K562 (cell line): ENCODE measurements around the gene NPIPB6. TPM values are rescaled to one million over a fixed set of nuclear protein-coding genes. Genes with fewer than 3 reads are reported as not detected.

Experiments used
- ATAC-seq: fragments of 200-7000 bp; cut with Tn5 transposase; 3 replicates; pipeline ENCODE4 v1.9.1; 2020; ENCODE audit warnings: moderate library complexity
- BruUV-seq: library from RNA; stranded (reverse); fragments of 400-500 nt; replicated peaks from 2 replicates; lab custom pipeline; 2021; lab: Mats Ljungman, UMichigan
- CTCF ChIA-PET: fragments of 300-600 bp; formaldehyde crosslinking; extraction: SDS; loops from one replicate; lab custom pipeline; 2021; ENCODE audit warnings: low intra/inter-chr PET ratio; lab: Yijun Ruan, JAX
- POLR2A ChIA-PET: fragments of 300-600, 350-650 bp; sonication (Branson Sonifier 250); formaldehyde crosslinking; extraction: SDS; loops from one replicate; lab custom pipeline; 2021; ENCODE audit warnings: antibody characterized with exemption, inconsistent platforms; lab: Yijun Ruan, JAX
- DNase-seq, 4 experiments: peaks; one replicate each; pipeline versions ENCODE4 v3.0.0 to v3.0.0-alpha.2; 2011 to 2018; ENCODE audit warnings: low spot score in 3 of 4, mixed read lengths in 3 of 4; ENCODE audit errors: extremely low read depth in 1 of 4
- FAIRE-seq: peaks from 2 replicates; lab custom pipeline; 2011; peaks lifted over from hg19 to GRCh38; lab: Jason Lieb, UNC
- H2AFZ ChIP-seq: 2 replicates; pipeline ENCODE4 v1.6.0; 2011; ENCODE audit warnings: low read depth, low read length, control low read depth, inconsistent platforms
- H3K27ac ChIP-seq: fragments of 200-600 bp; 3 replicates; pipeline ENCODE4 v1.8.0; 2011; ENCODE audit warnings: low read depth, mild to moderate bottlenecking, control low read depth, inconsistent platforms, low read length, moderate library complexity, mixed read lengths; ENCODE audit errors: extremely low read depth
- H3K27me3 ChIP-seq, 2 experiments: fragments of 300-600 bp in 1 of 2; 2 replicates in 1 of 2; 3 replicates in 1 of 2; pipeline versions ENCODE4 v1.6.0 to v1.8.0; 2011; ENCODE audit warnings: inconsistent platforms in 2 of 2, low read length in 2 of 2, mild to moderate bottlenecking in 1 of 2, mixed read lengths in 1 of 2, moderate library complexity in 1 of 2; ENCODE audit not compliant: control insufficient read depth in 2 of 2, insufficient read depth in 2 of 2
- H3K36me3 ChIP-seq: fragments of 300-600 bp; 3 replicates; pipeline ENCODE4 v1.8.0; 2011; ENCODE audit warnings: mild to moderate bottlenecking, low read length, inconsistent platforms; ENCODE audit not compliant: control insufficient read depth, insufficient read depth
- H3K4me1 ChIP-seq, 2 experiments: fragments of 200-600 bp in 1 of 2; replicated peaks in 1 of 2; 2 replicates in 1 of 2; 3 replicates in 1 of 2; pipeline versions ENCODE4 v1.5.1 to v1.8.0; 2011; ENCODE audit warnings: inconsistent platforms in 2 of 2, low read length in 2 of 2, mild to moderate bottlenecking in 1 of 2, mixed read lengths in 1 of 2, moderate library complexity in 1 of 2; ENCODE audit not compliant: control insufficient read depth in 2 of 2, insufficient read depth in 2 of 2
- H3K4me2 ChIP-seq: 2 replicates; pipeline ENCODE4 v1.6.1; 2011; ENCODE audit warnings: low read length, control low read depth, inconsistent platforms, mixed read lengths; ENCODE audit not compliant: insufficient read depth
- H3K4me3 ChIP-seq: fragments of 200-600 bp; sonication (generic), shearing (Covaris generic); 2 replicates; pipeline ENCODE4 v1.5.1; 2016; ENCODE audit warnings: control low read depth, inconsistent platforms
- H3K79me2 ChIP-seq: fragments of 200-600 bp; 3 replicates; pipeline ENCODE4 v1.8.0; 2011; ENCODE audit warnings: low read length, inconsistent platforms; ENCODE audit not compliant: control insufficient read depth, insufficient read depth
- H3K9ac ChIP-seq, 2 experiments: 2 replicates each; pipeline versions ENCODE4 v1.6.0 to v1.6.1; 2011; ENCODE audit warnings: low read depth in 2 of 2, low read length in 2 of 2, control low read depth in 1 of 2, inconsistent platforms in 1 of 2, mild to moderate bottlenecking in 1 of 2, mixed read lengths in 1 of 2; ENCODE audit not compliant: insufficient read depth in 1 of 2
- H3K9me1 ChIP-seq: one replicate; pipeline ENCODE4 v1.6.0; 2011; ENCODE audit warnings: inconsistent platforms, mild to moderate bottlenecking, low read length, moderate library complexity; ENCODE audit not compliant: control insufficient read depth, insufficient read depth
- H3K9me3 ChIP-seq: replicated peaks from 2 replicates; pipeline ENCODE4 v1.5.1; 2011; ENCODE audit warnings: low read depth, low read length, inconsistent platforms; ENCODE audit not compliant: control insufficient read depth, insufficient read depth
- H4K20me1 ChIP-seq: replicated peaks from 2 replicates; pipeline ENCODE4 v1.6.1; 2011; ENCODE audit warnings: low read length, inconsistent platforms, mixed read lengths; ENCODE audit not compliant: control insufficient read depth, insufficient read depth
- BACH1 ChIP-seq: fragments of 200-800 bp; sonication (Bioruptor generic); IDR thresholded peaks from 2 replicates; pipeline ENCODE4 v1.6.1; 2016; ENCODE audit warnings: missing genetic modification characterization, missing compliant biosample characterization
- DACH1 ChIP-seq: fragments of 450-650 bp; IDR thresholded peaks from 2 replicates; pipeline ENCODE4 v1.6.1; 2018; ENCODE audit not compliant: partially characterized antibody
- ESRRB ChIP-seq: fragments of 250-450 bp; sonication (Bioruptor Pico); IDR thresholded peaks from 2 replicates; pipeline ENCODE4 v1.5.0; 2020; ENCODE audit warnings: mild to moderate bottlenecking, moderate library complexity, borderline replicate concordance
- KAT7 ChIP-seq: sonication (generic); formaldehyde crosslinking; IDR thresholded peaks from 2 replicates; pipeline ENCODE4 v1.8.0; 2022; ENCODE audit warnings: missing genetic modification reagents, mild to moderate bottlenecking, borderline replicate concordance
- POLR3A ChIP-seq: IDR thresholded peaks from 2 replicates; pipeline ENCODE4 v1.6.1; 2011; ENCODE audit warnings: borderline replicate concordance, mild to moderate bottlenecking, moderate library complexity; ENCODE audit not compliant: insufficient read length, insufficient read depth; ENCODE audit errors: extremely low read depth
- TARDBP ChIP-seq: fragments of 450-650 bp; IDR thresholded peaks from 2 replicates; pipeline ENCODE4 v1.6.1; 2016
- VEZF1 ChIP-seq: fragments of 200-800 bp; sonication (Bioruptor generic); IDR thresholded peaks from 2 replicates; pipeline ENCODE4 v1.6.1; 2017; ENCODE audit warnings: missing genetic modification characterization, missing compliant biosample characterization
- ZNF197 ChIP-seq: fragments of 200-800 bp; sonication (Bioruptor generic); IDR thresholded peaks from 2 replicates; pipeline ENCODE4 v1.6.1; 2016; ENCODE audit warnings: low read depth, missing genetic modification characterization, missing compliant biosample characterization
- ZNF699 ChIP-seq: fragments of 250-450 bp; sonication (Bioruptor Pico); IDR thresholded peaks from 2 replicates; pipeline ENCODE4 v1.8.0; 2021; ENCODE audit warnings: mild to moderate bottlenecking, moderate library complexity; ENCODE audit not compliant: insufficient replicate concordance
- WGBS: fragments of 100-300 bp; shearing (Covaris generic); methylation state at CpG from one replicate; pipeline ENCODE4 v1.1.6; 2016; ENCODE audit warnings: low coverage, mixed read lengths; ENCODE audit not compliant: insufficient coverage; ENCODE audit errors: missing lambda C conversion rate; 5-methylcytosine and 5-hydroxymethylcytosine counted together
- in situ Hi-C: fragments of 300-500 bp; cut with MboI; formaldehyde crosslinking; loops from 4 replicates; pipeline ENCODE4 v1.15.0; 2018; ENCODE audit warnings: inconsistent platforms, mixed read lengths
- intact Hi-C: fragments of 100-400 bp; cut with micrococcal nuclease; formaldehyde crosslinking; loops from 2 replicates; pipeline ENCODE4 v1.14.2; 2022
- polyA plus RNA-seq, 8 experiments: library from polyadenylated mRNA; depleted of rRNA in 4 of 8; stranded (reverse) in 5 of 8; unstranded in 3 of 8; fragments of >200 nt; fragmentation: Nextera tagmentation in 2 of 8; fragmentation: Illumina TruSeq in 1 of 8; extraction: Ambion mirVana in 2 of 8; extraction: Trizol in 1 of 8; gene quantifications; 2 replicates each; pipeline versions ENCODE4 v1.2.1 to v1.2.3, GENCODE V29; 2011 to 2014; ENCODE audit warnings: inconsistent platforms in 1 of 8, missing spikeins in 1 of 8
- total RNA-seq, 7 experiments: library from RNA; depleted of rRNA in 6 of 7; stranded (reverse); fragments of >200 nt in 6 of 7; fragmentation: Illumina TruSeq in 2 of 7; extraction: Trizol in 2 of 7; gene quantifications; 2 replicates each; pipeline versions ENCODE4 v1.2.1 to v1.2.3, GENCODE V29; 2011 to 2021; ENCODE audit warnings: low replicate concordance in 1 of 7
- TF ChIP-seq, protein P1 (sequence below): IDR thresholded peaks from 3 replicates; pipeline ENCODE4 v1.6.1; 2011; ENCODE audit warnings: borderline replicate concordance, mild to moderate bottlenecking; ENCODE audit not compliant: insufficient read length, insufficient read depth
- TF ChIP-seq, protein P2 (sequence below): fragments of 450-650 bp; IDR thresholded peaks from 2 replicates; pipeline ENCODE4 v1.6.1; 2017; ENCODE audit warnings: antibody characterized with exemption, mild to moderate bottlenecking

NPIPB6 gene
- total and polyA plus RNA-seq, 9 of the 15 experiments (the other 6 are each of a cell fraction or from before 2014, with no cell fraction given), result 0.03 to 0.91 (median 0.40) TPM; not detected in 1

GRCh38 chr16:28304214-28304613 lies 59.1 kb downstream of the NPIPB6 start:
- Histone ChIP-seq H3K4me1 (no peaks in the 10 kb centered on the region; a peak in 1 of 5 replicates), H2AFZ (no peak overlapping the region), H3K9ac (no peak overlapping the region), H3K4me3 (no peak overlapping the region), H3K27ac (no peak overlapping the region), H3K9me3 (no peaks in the 10 kb centered on the region), H3K36me3 (no peaks in the 10 kb centered on the region), H3K4me2 (no peak overlapping the region), H4K20me1 (peaks cover 30% of the 10 kb centered on the region), H3K79me2 (no peaks in the 10 kb centered on the region), H3K9me1 (no peaks in the 10 kb centered on the region), H3K27me3 (peaks cover 5 to 39% of the 10 kb centered on the region in 2 experiments; a peak in 3 of 5 replicates)
- FAIRE-seq (peak; percentile 63), DNase-seq (peak; percentile 66 to 79 (median 74)), ATAC-seq (peak; percentile 92)
- BruUV-seq, result no TSS peak
- in situ Hi-C loops (no loop called here), intact Hi-C loops (no loop called here)
- 0% methylated on average over 8 of the region's 8 CpGs for WGBS
- ChIA-PET POLR2A (interaction anchor here (0.6 to 1.0 kb wide), 5 partner anchors 9 to 665 kb away, joined by 3 to 4 read pairs (median 3); no protein-coding TSS in a partner anchor), CTCF (no interaction called here)
- no peak for TF ChIP-seq ESRRB (CRISPR knock-in tag)
- no peak for TF ChIP-seq TARDBP
- TF ChIP-seq KAT7 (CRISPR knock-in tag), result no peak
- TF ChIP-seq, protein P1, sequence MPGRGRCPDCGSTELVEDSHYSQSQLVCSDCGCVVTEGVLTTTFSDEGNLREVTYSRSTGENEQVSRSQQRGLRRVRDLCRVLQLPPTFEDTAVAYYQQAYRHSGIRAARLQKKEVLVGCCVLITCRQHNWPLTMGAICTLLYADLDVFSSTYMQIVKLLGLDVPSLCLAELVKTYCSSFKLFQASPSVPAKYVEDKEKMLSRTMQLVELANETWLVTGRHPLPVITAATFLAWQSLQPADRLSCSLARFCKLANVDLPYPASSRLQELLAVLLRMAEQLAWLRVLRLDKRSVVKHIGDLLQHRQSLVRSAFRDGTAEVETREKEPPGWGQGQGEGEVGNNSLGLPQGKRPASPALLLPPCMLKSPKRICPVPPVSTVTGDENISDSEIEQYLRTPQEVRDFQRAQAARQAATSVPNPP, result no peak
- no peak for TF ChIP-seq VEZF1 (CRISPR knock-in tag)
- TF ChIP-seq, protein P2, sequence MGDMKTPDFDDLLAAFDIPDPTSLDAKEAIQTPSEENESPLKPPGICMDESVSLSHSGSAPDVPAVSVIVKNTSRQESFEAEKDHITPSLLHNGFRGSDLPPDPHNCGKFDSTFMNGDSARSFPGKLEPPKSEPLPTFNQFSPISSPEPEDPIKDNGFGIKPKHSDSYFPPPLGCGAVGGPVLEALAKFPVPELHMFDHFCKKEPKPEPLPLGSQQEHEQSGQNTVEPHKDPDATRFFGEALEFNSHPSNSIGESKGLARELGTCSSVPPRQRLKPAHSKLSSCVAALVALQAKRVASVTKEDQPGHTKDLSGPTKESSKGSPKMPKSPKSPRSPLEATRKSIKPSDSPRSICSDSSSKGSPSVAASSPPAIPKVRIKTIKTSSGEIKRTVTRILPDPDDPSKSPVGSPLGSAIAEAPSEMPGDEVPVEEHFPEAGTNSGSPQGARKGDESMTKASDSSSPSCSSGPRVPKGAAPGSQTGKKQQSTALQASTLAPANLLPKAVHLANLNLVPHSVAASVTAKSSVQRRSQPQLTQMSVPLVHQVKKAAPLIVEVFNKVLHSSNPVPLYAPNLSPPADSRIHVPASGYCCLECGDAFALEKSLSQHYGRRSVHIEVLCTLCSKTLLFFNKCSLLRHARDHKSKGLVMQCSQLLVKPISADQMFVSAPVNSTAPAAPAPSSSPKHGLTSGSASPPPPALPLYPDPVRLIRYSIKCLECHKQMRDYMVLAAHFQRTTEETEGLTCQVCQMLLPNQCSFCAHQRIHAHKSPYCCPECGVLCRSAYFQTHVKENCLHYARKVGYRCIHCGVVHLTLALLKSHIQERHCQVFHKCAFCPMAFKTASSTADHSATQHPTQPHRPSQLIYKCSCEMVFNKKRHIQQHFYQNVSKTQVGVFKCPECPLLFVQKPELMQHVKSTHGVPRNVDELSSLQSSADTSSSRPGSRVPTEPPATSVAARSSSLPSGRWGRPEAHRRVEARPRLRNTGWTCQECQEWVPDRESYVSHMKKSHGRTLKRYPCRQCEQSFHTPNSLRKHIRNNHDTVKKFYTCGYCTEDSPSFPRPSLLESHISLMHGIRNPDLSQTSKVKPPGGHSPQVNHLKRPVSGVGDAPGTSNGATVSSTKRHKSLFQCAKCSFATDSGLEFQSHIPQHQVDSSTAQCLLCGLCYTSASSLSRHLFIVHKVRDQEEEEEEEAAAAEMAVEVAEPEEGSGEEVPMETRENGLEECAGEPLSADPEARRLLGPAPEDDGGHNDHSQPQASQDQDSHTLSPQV, result no peak
- TF ChIP-seq ZNF197 (CRISPR knock-in tag), result 0 out of 2 replicates have a peak, but pooled peaks have one; percentile 54
- no peak for TF ChIP-seq DACH1
- no peak for TF ChIP-seq ZNF699 (CRISPR knock-in tag)
- no peak for TF ChIP-seq POLR3A
- TF ChIP-seq BACH1 (tag), result no peak
